Measurements from ENCODE around the gene GPAT3.
A peak's percentile ranks its signal among the peaks of the same experiment; 100 is the strongest.
"Not testable (repeated sequence)": the region's sequence is repeated elsewhere in the genome, so short reads cannot be mapped to it uniquely, and the experiment has no call there.

Gene GPAT3
- total RNA-seq, result 19.3 to 257 (median 143) reads per million in 17 experiments

DNA sequence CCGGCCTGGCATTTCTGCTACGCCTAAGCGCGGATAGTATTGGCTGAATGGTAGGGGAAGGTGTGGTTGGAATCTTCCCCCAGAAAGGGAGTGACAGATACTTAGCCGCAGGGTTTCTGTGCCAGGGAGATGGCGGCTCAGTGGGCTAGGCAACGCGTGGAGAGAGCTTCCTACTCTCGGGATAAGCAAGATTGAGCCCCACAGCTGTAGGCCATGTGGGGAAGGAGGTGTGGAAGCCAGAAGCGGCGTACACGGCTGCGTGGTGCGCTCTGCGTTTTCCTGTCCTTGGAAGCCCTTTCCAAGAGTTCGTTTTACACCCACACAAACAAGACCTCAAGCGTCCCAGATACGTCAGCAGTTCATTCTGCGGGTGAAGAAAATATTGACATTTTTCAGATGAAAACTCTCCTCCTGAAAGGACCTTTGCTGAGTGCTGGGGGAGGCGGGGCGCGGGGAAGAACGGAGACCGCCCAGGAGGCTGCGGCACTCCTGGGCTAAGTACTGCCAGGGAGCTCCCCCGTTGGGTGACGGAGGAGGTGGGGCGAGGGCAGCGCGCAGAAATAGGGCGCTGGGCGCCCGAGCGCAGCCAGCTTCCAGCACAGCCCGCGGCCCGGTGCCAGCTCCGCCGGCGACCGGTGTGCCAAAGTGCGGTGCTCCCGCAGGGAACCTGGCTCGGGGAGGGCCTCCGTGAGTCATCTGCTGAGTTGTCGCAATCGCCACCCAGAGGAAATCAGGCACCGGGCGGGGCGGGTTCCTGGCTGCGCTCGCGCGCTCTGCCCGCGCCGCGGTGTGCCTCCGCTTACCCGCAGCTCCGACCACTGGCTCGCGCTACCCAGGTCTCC, at the start of gene GPAT3:
GPAT3 (plus strand) TSS at position 589 of the 842 bp plus-strand sequence. CDS start 515 bp downstream, outside the sequence.
- peak; percentile 70 to 84 (median 79) for DNase-seq

DNA sequence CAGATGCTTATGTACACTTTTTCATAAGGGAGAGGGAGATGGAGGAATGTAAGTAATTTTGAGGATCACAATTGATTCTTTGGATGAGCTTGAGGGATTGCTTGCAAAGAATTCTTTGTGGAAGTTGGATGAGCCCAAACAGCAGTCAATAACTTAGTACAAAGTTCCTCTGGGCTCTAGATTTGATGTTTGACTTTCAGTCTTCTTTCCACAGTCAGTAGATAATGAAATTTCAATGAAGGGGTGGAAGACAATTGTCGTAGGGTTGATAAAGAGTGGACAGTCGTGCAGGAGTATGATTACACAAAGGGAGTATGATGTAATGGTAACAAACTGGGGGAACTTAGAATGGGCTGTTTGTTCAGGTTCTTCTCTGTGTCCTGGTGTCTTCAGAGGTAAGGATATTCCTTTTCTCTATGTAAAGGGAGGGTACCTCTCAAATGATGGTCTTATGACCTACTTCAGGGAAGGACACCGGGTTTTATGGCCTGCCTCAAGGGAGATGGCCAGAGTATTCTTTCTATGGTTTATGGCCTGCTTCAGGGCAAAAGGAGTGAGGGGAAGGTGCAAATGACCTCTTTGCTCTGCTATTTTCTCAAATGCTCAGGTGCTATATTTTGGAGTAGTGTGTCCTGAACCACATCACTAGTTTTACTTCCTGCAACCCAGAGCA, 49.3 kb upstream of the GPAT3 start:
- DNase-seq, result no peak

DNA sequence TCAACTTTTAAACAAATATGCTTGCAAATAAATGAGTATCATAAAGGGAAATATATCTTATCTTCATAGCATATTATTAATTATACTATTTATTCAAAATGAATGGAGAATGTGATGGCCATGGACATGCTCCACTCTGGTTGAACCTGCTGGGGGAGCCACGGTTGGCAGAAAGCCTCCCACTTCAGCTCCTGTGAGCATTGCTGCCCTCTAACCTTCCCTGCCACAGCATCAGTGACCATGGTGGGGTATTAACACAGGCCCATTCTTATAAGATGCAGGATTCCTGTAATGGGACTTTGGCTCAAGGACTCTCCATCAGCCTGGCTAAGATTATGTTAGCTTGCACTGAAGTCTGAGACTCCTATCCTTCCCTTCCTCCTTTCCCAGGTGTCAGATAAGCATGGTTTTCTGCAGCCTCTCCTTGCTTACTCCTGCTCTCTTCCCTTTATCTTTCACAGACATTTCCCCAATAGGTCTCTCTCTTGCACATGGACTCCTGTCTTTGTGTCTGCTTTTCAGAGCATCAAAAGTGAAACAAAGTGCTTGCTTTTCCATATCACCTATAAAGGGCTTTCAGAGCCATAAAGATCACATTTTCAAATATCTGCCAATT, 46.1 kb upstream of the GPAT3 start:
- no peak for DNase-seq

DNA sequence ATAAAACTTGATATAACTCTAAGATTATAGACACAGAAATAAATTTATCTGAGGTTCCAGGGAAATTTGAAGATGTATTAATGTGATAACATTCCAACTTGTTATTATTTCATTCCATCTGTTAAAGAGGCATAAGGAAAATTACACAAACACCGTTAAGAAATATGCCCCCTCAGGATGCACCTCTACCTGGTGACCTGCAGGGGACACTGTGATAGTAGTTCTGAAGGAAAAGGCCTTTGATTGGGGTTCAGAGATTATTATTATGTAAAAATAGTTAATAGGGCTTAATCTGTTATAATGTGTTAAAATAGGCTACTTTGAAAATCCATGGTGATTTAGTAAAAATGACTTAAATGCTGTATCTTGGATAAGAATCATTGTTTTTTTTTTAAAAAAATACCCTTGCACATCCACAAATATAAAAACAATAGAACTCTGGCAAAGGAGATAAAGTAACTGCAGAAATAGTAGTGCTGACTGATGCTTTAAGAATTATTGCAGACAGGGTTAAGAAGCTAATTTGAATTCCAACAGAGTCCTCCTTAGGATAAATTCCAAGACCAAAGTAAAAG, 44.9 kb upstream of the GPAT3 start:
- DNase-seq, result peak; percentile 23 to 52 (median 47)

DNA sequence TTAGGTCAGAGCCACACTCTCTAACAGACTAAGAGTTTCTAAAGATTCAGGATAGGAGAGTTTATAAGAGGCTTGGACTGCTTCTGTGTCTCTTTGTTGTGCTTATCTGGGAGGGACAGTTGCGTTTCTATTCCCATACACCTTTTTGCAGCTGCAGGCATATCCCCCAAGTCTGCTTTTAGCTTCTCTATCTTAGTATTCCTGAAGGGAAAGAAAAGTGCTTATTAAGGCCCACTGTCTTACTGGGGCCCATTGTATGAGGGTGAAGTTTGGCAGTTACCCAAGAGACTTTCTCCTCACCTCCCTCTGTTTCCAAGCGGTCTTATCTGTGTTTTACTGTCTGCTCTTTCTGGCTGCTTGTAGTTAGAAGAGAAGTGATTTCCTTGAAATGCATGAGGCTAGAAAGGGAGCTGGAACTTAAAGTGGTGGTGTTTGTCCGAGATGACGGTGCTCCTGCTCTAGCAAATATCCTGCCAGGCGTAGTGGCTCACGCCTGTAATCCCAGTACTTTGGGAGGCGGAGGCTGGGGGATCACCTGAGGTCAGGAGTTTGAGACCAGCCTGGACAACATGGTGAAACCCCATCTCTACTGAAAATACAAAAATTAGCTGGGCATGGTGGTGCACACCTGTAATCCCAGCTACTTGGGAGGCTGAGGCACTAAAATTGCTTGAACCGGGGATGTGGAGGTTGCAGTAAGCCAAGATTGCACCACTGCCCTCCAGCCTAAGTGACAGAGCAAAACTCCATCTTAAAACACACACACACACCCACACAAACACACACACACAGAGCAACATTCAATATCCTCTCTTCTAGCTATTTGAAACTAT, 39.6 kb upstream of the GPAT3 start:
- not testable (repeated sequence) for DNase-seq

DNA sequence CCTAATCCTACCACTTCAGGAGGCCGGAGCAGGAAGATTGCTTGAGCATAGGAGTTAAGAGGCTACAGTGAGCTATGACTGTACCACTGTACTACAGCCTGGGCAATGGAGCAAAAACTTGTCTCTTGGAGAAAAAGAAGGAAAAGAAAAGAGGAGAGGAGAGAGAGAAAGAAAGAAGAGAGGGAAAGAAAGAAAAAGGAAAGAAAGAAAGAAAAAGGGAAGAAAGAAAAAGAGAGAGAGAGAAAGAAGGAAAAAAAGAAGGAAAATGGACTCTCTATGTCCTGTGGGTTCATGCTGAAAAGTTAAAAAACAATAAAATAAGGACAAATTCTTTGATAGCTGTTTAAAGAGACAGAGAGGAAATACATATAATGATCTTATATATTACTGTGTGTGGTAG, 37.7 kb upstream of the GPAT3 start:
- no peak for DNase-seq

DNA sequence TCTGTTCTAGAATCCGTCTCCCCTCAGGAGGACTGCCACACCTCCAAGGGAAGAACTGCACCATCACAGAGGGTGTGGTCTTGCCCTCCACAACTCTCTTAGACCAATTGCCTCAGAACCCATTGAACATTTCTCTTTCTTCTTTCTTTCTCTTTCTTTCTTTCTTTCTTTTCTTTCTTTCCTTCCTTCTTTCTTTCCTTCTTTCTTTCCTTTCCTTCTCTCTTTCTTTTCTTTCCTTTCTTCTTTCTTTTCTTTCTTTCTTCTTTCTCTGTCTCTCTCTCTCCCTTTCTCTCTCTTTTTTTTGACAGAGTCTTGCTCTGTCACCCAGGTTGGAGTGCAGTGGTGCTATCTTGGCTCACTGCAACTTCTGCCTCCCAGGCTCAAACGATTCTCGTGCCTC, 34.2 kb upstream of the GPAT3 start:
- DNase-seq, result not testable (repeated sequence)

DNA sequence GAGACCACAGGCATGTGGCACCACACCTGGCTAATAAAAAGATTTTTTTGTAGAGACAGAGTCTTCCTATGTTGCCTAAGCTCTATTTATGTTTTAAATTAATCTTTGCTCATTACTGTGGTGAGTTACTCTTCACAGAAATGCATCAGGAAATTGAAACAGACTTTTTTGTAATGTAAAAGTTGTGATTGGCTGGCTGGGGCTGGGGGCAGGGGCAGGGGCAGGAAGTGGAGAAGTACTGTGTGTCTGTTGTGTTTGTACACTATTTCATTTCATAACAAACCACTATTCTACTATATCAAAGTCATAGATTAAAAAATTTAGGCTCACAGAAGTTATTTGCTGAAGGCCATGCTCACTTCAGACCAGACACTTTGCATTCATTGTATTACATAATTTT, 31.9 kb upstream of the GPAT3 start:
- DNase-seq, result no peak

DNA sequence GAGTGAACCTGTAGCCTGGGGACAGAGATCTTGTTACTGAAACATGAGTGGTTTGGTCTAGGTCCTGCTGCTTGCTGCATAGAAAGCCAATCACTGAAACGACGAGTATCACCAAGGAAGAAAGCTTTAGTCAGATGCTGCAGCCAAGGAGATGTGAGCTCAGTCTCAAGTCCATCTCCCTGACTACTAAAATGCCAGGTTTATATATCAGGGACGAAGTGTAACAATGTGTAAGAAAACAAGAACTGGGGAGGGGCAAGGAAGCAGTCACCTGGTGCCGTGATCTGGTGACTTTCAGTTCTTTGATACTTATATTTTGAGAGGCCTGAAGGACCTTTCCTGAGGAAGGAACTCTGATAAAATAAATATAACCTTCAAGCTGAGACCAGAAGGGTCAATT, 31.4 kb upstream of the GPAT3 start:
- no peak for DNase-seq

DNA sequence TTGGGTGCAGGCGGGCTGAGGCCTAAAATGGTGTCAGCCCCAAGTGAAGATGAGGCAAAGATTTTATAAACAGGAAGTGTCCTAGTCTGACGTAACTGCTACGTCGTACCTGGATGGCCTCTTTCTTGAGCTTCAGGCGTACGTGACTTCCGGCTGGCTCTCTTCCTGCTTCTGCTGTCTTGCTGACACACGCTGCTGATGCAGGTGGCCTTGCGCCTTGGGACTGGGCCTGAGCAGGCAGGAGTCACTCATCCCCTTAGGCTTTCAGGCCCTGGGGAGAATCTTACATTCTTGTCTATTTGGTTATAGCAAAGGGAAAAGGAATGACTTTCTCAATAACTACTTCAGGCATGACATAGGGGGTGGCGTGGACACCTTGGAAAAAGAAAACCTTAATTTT, 30.9 kb upstream of the GPAT3 start:
- DNase-seq, result peak in 1 of 4 experiments; percentile 10

DNA sequence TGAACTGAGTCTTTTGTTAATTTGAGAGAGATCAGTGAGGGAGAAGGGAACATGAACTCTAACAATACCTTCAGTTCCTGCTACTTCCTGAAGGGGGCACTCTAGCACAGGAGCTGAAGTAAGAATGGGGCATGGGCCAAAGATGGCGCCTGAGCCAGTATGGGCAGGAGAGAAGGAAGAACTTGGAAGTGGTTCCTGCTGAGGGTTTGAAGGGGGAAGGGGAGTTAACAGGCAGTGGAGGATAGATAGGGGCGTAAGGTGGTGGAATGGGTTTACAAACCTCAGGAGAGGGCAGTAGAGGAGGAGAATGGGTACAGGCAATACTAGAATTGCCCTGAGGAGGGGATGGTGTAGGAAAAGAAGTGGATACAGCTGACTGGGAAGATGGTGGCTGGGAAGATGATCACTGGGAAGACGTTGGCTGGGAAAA, 26.7 kb upstream of the GPAT3 start:
- peak; percentile 77 to 89 (median 80) for DNase-seq

DNA sequence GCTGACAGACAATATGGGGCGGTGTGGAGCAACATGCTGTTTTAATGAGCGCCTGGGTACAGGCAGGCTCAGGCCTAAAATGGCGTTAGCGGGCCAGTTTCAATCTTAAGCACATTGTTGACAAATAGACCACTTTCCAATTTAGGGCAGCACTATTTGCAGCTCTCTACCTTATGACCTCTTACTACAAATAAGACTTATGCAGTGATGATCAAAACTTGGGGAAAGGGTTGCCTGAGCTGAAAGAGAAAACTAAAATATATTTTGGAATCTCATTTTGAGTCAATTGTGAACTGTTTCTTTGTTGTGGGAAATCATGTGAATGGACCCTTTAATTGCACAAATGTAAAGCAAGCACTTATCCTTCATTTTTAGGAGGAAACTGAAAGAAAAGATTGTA, 25.5 kb upstream of the GPAT3 start:
- DNase-seq, result no peak

DNA sequence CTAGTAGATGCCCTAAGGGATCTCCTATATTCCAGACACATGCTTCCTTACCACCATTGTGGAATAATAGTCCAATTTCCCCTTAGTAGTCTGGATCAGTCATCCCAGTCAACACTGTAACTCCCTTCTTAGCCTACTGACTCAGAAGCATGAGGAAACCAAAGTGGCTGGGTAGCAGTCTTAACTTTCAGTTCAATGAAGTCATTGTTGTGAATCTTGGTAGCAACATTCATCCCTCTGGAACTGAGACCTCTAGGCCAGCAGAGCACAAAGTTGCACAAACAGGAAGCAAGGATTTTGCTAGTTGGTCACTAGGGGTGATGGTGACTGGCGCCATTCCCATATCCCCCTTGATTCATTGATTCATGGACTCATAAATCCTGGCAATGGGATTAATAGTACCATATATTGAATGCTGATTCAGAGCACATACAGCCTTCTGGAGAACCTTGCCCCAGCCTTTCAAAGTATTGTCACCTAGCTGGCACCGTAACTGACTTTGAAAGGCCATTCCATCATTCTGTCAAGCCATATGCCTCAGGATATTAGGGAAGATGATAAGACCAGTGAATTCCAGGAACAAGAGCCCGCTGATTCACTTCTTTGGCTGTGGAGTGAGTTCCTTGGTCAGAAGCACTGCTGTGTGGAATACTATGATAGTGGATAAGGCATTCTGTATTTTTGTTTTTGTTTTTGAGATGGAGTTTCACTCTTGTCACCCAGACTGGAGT, 19.7 kb upstream of the GPAT3 start:
- peak; percentile 47 to 77 (median 51) for DNase-seq

DNA sequence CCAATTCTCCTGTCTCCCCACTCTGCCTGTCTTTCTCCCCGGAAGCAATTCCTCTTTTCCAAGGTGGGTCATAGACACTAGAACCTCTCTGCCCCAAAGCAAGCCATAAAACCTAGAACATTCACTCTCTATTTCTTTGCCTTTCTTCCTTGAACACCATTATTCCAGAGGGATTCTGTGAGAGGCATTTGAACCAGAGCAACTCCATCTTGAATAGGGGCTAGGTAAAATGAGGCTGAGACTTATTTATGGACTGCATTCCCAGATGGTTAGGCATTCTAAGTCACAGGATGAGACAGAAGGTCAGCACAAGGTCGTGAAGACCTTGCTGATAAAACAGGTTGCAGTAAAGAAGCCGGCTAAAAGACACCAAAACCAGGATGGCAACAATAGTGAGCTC, 13.7 kb upstream of the GPAT3 start:
- no peak for DNase-seq

DNA sequence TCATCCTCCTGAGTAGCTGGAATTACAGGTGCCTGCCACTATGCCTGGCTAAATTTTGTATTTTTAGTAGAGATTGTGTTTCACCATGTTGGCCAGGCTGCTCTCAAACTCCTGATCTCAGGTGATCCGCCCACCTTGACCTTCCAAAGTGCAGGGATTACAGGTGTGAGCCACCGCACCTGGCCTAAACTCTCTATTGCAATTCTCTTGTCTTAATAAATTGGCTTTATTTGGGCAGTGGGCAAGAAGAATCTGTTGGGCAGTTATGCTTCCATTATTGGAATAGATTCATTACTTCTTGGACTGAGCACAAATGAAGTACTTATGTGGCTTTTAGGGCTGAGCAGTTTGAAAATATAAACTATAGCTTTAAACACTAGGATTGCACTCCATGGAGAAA, 8.2 kb upstream of the GPAT3 start:
- DNase-seq, result no peak

DNA sequence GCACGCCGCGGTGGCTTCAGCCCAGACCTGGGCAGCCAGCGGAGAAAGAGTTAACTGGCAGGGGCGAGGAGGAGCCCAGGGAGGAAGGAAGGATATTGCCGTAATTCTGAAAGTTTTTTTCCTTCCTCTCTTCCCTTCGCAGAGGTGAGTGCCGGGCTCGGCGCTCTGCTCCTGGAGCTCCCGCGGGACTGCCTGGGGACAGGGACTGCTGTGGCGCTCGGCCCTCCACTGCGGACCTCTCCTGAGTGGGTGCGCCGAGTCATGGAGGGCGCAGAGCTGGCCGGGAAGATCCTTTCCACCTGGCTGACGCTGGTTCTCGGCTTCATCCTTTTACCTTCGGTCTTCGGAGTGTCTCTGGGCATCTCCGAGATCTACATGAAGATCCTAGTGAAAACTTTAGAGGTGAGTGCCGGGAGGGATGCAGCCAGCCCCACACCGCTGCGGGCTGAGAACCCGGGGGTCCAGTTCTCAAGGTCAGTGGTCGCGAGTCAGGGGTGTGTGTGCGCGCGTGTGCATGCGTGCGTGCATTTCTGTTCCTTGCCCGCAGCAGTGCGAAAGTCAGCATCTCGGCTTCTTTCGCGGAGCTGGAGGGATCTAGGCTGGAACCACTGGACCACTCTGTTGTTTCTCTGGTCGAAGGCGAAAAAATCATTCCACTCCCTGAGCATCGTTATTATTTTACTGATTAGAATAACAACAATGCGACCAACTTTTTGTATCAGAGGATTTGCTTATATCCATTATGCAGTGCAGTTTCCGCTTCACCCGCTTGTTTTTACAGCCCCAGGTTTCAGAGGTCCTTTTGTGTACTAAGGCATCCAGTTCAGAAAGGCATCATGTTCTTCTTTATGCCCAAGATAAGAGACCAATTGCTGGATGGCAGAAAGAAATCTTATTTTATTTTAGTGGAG, 709 bp downstream of the GPAT3 start:
- peak in 1 of 4 experiments; percentile 19 for DNase-seq

DNA sequence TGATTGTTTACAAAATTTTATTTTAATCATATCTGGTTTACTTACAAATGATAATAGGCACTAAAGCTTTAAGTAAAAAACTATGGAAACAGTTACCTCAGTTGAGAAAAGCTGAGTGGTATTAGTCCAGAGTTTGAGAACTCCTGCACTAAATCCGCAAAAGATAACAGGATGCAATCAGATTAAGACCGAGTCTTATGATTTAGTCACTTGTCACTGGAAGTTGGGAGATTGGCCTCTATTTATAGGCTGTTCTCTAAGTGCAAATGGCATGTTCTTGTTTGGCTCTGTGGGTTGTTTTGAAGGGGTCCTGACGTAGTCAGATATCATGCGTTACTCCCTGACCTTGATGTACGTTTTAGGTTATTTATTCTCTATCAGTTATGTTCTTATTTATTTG, 6.3 kb downstream of the GPAT3 start:
- DNase-seq, result no peak

DNA sequence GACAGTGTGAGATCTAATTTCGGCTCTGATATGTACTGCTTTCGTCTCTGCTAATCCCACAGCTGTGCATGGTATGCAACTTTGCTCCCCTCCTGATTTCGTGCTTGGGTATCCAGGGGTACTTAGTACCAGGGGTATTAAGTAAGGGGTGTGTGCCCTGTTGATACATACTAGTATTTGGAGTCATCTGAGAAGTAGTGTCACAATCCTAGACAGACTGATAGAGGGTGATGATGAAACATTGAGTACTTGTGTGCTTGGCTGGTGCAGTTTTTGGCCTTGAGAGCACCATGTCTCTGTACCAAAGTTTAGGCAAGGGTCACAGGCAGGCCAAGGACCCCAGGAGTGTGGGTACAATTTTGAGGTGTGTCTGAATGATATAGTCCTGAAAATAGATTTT, 10.9 kb downstream of the GPAT3 start:
- DNase-seq, result peak in 2 of 4 experiments; percentile 32 to 54

DNA sequence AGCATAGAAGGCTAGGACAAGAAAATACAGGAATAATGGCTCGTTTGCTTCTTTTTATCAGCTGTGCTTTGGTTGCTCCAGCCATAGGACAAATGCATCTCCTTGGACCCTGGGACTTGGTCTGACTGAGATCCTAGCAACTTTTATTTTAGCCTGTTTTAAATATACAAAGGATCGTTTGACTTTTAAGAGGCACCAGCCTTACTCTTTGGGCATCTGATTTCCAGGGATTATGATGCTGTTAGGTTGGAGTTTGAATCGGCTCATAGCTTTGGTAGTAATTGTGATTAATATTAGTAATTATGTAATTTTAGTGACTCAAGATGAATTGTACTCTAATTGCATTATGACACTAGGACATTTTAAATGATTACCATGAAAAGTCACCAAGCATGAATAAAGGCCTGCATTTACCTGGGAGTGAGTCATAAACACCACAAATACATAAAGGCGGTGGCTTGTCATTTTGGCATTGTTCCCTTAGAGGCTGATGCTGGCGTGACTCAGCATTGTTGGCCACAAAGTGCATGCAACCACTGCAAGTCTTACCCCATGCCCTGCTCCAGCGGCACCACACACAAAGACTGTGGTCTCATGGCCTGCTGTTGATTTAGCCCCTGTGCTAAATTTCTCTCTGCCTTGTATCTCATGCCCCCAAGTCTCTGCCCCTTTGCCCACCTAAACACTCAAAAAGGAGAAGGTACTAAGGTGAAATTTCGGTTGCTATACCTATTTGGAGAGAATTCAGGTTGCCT, 12.4 kb downstream of the GPAT3 start:
- peak; percentile 80 to 91 (median 88) for DNase-seq

DNA sequence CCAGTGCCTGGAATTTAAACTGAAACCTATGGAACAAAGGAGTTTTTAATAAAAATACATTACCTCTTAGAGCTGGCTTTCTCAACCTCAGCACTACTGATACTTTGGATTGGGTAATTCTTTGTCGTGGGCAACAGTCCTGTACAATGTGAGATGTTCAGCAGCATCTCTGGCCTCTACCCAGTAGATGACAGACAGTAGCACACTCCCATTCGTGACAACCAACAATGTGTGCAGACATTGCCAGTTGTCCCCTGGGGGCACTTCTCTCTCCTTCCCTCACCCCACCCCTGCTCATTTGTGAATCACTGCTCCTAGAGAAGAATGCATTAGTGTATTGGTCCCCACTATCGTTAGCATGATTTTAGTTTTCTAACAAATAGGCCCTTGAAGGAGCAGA, 16.2 kb downstream of the GPAT3 start:
- no peak for DNase-seq

Data from suppressor macrophage (primary cell).